Subcutaneous abdominal adipose tissue (tissue), 5 donors: ENCODE measurements around the gene CASK.

Source experiments
- H3K27ac ChIP-seq: one replicate; pipeline ENCODE4 v1.7.0; 2013; ENCODE audit warnings: low read depth, mild to moderate bottlenecking, inconsistent platforms, low read length, moderate library complexity
- H3K27me3 ChIP-seq, 5 donors: one replicate each; pipeline ENCODE4 v1.7.0; 2013; ENCODE audit warnings: low read length in 5 of 5, inconsistent platforms in 1 of 5; ENCODE audit not compliant: control insufficient read depth in 5 of 5, insufficient read depth in 4 of 5
- H3K36me3 ChIP-seq, 5 donors: one replicate each; pipeline ENCODE4 v1.7.0; 2013; ENCODE audit warnings: low read length in 5 of 5; ENCODE audit not compliant: control insufficient read depth in 5 of 5, insufficient read depth in 5 of 5
- H3K4me1 ChIP-seq, 5 donors: one replicate each; pipeline ENCODE4 v1.7.0; 2013; ENCODE audit warnings: low read length in 5 of 5, mild to moderate bottlenecking in 3 of 5, moderate library complexity in 1 of 5; ENCODE audit not compliant: control insufficient read depth in 5 of 5, insufficient read depth in 5 of 5
- H3K4me3 ChIP-seq, 5 donors: one replicate each; pipeline ENCODE4 v1.7.0; 2013; ENCODE audit warnings: low read length in 5 of 5, low read depth in 1 of 5
- H3K9ac ChIP-seq, 5 donors: one replicate each; pipeline ENCODE4 v1.7.0; 2013; ENCODE audit warnings: low read length in 5 of 5, mild to moderate bottlenecking in 4 of 5, moderate library complexity in 3 of 5
- H3K9me3 ChIP-seq, 5 donors: one replicate each; pipeline ENCODE4 v1.7.0; 2013; ENCODE audit warnings: low read length in 5 of 5; ENCODE audit not compliant: control insufficient read depth in 5 of 5
- donor health status: healthy.
- donor health status: healthy.
- donor health status: healthy.
- donor health status: healthy.
- donor health status: healthy.

The CASK gene

GRCh38 chrX:41858161-41858775, 65.1 kb downstream of the CASK start:
- peaks cover 0 to 3% (median 0%) of the 10 kb centered on the region in 5 donors for H3K4me1 ChIP-seq
- H3K27me3 ChIP-seq, result peaks cover 0 to 4% (median 0%) of the 10 kb centered on the region in 5 donors
- no peaks in the 10 kb centered on the region for H3K36me3 ChIP-seq
- H3K9ac ChIP-seq, result no peak overlapping the region
- no peak overlapping the region for H3K27ac ChIP-seq
- no peaks in the 10 kb centered on the region for H3K9me3 ChIP-seq
- no peak overlapping the region for H3K4me3 ChIP-seq

- H3K36me3 ChIP-seq, result no peaks in the 10 kb centered on the region
- H3K4me3 ChIP-seq, result no peak overlapping the region
- peaks cover 0 to 3% (median 0%) of the 10 kb centered on the region in 5 donors for H3K4me1 ChIP-seq
- H3K9me3 ChIP-seq, result no peaks in the 10 kb centered on the region
- H3K9ac ChIP-seq, result no peak overlapping the region
- H3K27ac ChIP-seq, result no peak overlapping the region
- peaks cover 0 to 4% (median 0%) of the 10 kb centered on the region in 5 donors for H3K27me3 ChIP-seq
Observed at GRCh38 chrX:41857670-41858069, 65.7 kb downstream of the CASK start.

GRCh38 chrX:41846714-41847113, 76.6 kb downstream of the CASK start:
- no peak overlapping the region for H3K4me3 ChIP-seq
- no peaks in the 10 kb centered on the region for H3K4me1 ChIP-seq
- H3K27ac ChIP-seq, result no peak overlapping the region
- no peaks in the 10 kb centered on the region for H3K27me3 ChIP-seq
- no peak overlapping the region for H3K9ac ChIP-seq
- H3K9me3 ChIP-seq, result peaks cover 7 to 41% (median 28%) of the 10 kb centered on the region in 5 donors
- H3K36me3 ChIP-seq, result peaks cover 0 to 8% (median 2%) of the 10 kb centered on the region in 5 donors

- Histone ChIP-seq H3K27me3 (peaks cover 0 to under 1% (median 0%) of the 10 kb centered on the region in 5 donors), H3K4me1 (no peaks in the 10 kb centered on the region), H3K27ac (no peak overlapping the region), H3K4me3 (no peak overlapping the region), H3K9ac (no peak overlapping the region), H3K9me3 (peaks cover under 1 to 13% (median 8%) of the 10 kb centered on the region in 5 donors), H3K36me3 (no peaks in the 10 kb centered on the region)
Observed at GRCh38 chrX:41837270-41837944, 85.9 kb downstream of the CASK start.

- H3K27ac ChIP-seq, result no peak overlapping the region
- H3K27me3 ChIP-seq, result peaks cover 0 to 3% (median 0%) of the 10 kb centered on the region in 5 donors
- H3K4me3 ChIP-seq, result no peak overlapping the region
- H3K4me1 ChIP-seq, result peaks cover 0 to 13% (median 6%) of the 10 kb centered on the region in 5 donors
- no peaks in the 10 kb centered on the region for H3K9me3 ChIP-seq
- H3K36me3 ChIP-seq, result no peaks in the 10 kb centered on the region
- no peak overlapping the region for H3K9ac ChIP-seq
Observed at GRCh38 chrX:41828826-41829225, 94.5 kb downstream of the CASK start.

GRCh38 chrX:41827886-41828285, 95.5 kb downstream of the CASK start:
- Histone ChIP-seq H3K9me3 (peaks cover 0 to 1% (median 0%) of the 10 kb centered on the region in 5 donors), H3K4me1 (peaks cover 0 to 15% (median 8%) of the 10 kb centered on the region in 5 donors), H3K27ac (no peak overlapping the region), H3K4me3 (no peak overlapping the region), H3K36me3 (no peaks in the 10 kb centered on the region), H3K9ac (no peak overlapping the region), H3K27me3 (peaks cover 0 to 3% (median 0%) of the 10 kb centered on the region in 5 donors)

GRCh38 chrX:41825796-41826195, 97.6 kb downstream of the CASK start:
- Histone ChIP-seq H3K36me3 (no peaks in the 10 kb centered on the region), H3K27ac (no peak overlapping the region), H3K9ac (no peak overlapping the region), H3K4me3 (no peak overlapping the region), H3K9me3 (peaks cover 0 to 11% (median 7%) of the 10 kb centered on the region in 5 donors), H3K27me3 (no peaks in the 10 kb centered on the region), H3K4me1 (peaks cover 0 to 15% (median 8%) of the 10 kb centered on the region in 5 donors)

- H3K9ac ChIP-seq, result no peak overlapping the region
- no peaks in the 10 kb centered on the region for H3K36me3 ChIP-seq
- no peak overlapping the region for H3K4me3 ChIP-seq
- H3K27ac ChIP-seq, result no peak overlapping the region
- H3K9me3 ChIP-seq, result peaks cover 0 to 11% (median 7%) of the 10 kb centered on the region in 5 donors
- H3K4me1 ChIP-seq, result peaks cover 0 to 15% (median 8%) of the 10 kb centered on the region in 5 donors
- H3K27me3 ChIP-seq, result no peaks in the 10 kb centered on the region
Observed at GRCh38 chrX:41824551-41824950, 98.8 kb downstream of the CASK start.

GRCh38 chrX:41823402-41823801, 100.0 kb downstream of the CASK start:
- Histone ChIP-seq H3K27me3 (no peaks in the 10 kb centered on the region), H3K4me1 (peaks cover 0 to 15% (median 8%) of the 10 kb centered on the region in 5 donors), H3K27ac (no peak overlapping the region), H3K9me3 (peaks cover 0 to 11% (median 7%) of the 10 kb centered on the region in 5 donors), H3K36me3 (no peaks in the 10 kb centered on the region), H3K4me3 (no peak overlapping the region), H3K9ac (no peak overlapping the region)

- H3K36me3 ChIP-seq, result no peaks in the 10 kb centered on the region
- no peak overlapping the region for H3K9ac ChIP-seq
- no peak overlapping the region for H3K27ac ChIP-seq
- H3K9me3 ChIP-seq, result peaks cover 0 to 11% (median 7%) of the 10 kb centered on the region in 5 donors
- peaks cover 0 to 15% (median 8%) of the 10 kb centered on the region in 5 donors for H3K4me1 ChIP-seq
- H3K4me3 ChIP-seq, result no peak overlapping the region
- no peaks in the 10 kb centered on the region for H3K27me3 ChIP-seq
Observed at GRCh38 chrX:41822892-41823291, 100.5 kb downstream of the CASK start.
